Measurements from ENCODE around the gene PPP6R2. TPM values are rescaled to one million over a fixed set of nuclear protein-coding genes. Genes with fewer than 3 reads are reported as not detected.

The PPP6R2 gene
- total and polyA plus RNA-seq, 2 of the 4 experiments (the other 2 are of a cell fraction) = 49.2 to 51.6 TPM

GRCh38 chr22:50488886-50489285 is 145.8 kb downstream of the PPP6R2 start:
- POLR2A ChIA-PET (ENCODE audit: unreplicated experiment) = no interaction called here
- DNase-seq (no peak), ATAC-seq (ENCODE audit: low read depth) (no peak)
- Histone ChIP-seq H3K4me3 (ENCODE audit: insufficient read depth, low read depth, low read length) (no peak overlapping the region), H3K9me1 (ENCODE audit: insufficient read depth, low read length) (no peaks in the 10 kb centered on the region), H3K56ac (ENCODE audit: extremely low read depth, insufficient read depth, low read length) (no peak overlapping the region), H4K5ac (ENCODE audit: low read depth, low read length) (no peak overlapping the region), H3K79me1 (ENCODE audit: low read depth in 1 of 2, low read length in 2 of 2) (no peaks in the 10 kb centered on the region), H2BK5ac (ENCODE audit: low read depth, low read length, poor library complexity, severe bottlenecking) (no peak overlapping the region), H3K18ac (ENCODE audit: low read depth, low read length) (no peak overlapping the region), H2BK20ac (ENCODE audit: low read depth, low read length) (no peak overlapping the region), H3K27ac (ENCODE audit: insufficient read depth, low read length) (no peak overlapping the region), H2AFZ (replicated peaks; ENCODE audit: low read length, poor library complexity) (no peak overlapping the region), H4K8ac (ENCODE audit: low read depth in 2 of 2, low read length in 2 of 2) (no peak overlapping the region), H3K9me3 (ENCODE audit: control insufficient read depth, insufficient read depth, low read length) (no peaks in the 10 kb centered on the region), H3K14ac (replicated peaks; ENCODE audit: low read depth, low read length) (no peak overlapping the region), H3K4me1 (ENCODE audit: control insufficient read depth, insufficient read depth, low read length) (no peaks in the 10 kb centered on the region), H2AK9ac (replicated peaks; ENCODE audit: low read depth, low read length, poor library complexity) (no peak overlapping the region), H4K20me1 (ENCODE audit: insufficient read depth, low read length) (no peaks in the 10 kb centered on the region; the same call in 1 of the 2 replicates), H3K23ac (ENCODE audit: low read depth, low read length) (no peak overlapping the region), H3K27me3 (ENCODE audit: control insufficient read depth, insufficient read depth, low read length) (no peaks in the 10 kb centered on the region; the same call in 1 of the 2 replicates), H3K4ac (ENCODE audit: low read depth, low read length) (no peak overlapping the region), H4K91ac (ENCODE audit: insufficient read depth, low read depth, low read length) (no peak overlapping the region), H2BK120ac (ENCODE audit: low read depth, low read length) (no peak overlapping the region), H3K4me2 (ENCODE audit: low read depth, low read length) (no peak overlapping the region), H3K36me3 (ENCODE audit: control insufficient read depth, insufficient read depth, low read length) (no peaks in the 10 kb centered on the region), H3K9ac (ENCODE audit: low read depth, low read length) (no peak overlapping the region), H2BK15ac (ENCODE audit: low read depth, low read length) (no peak overlapping the region), H2AK5ac (ENCODE audit: low read depth, low read length) (no peak overlapping the region)
- intact Hi-C loops (cut with micrococcal nuclease) (no loop called here), in situ Hi-C loops (cut with MboI; ENCODE audit: low sequenced_read_pairs) (no loop called here), dilution Hi-C loops (cut with HindIII; ENCODE audit: low sequenced_read_pairs, unreplicated experiment) (no loop called here)
- no peak for TF ChIP-seq RCOR1 (IDR thresholded peaks at IDR 0.05; ENCODE audit: insufficient replicate concordance, low read length)
- no peak for TF ChIP-seq BHLHE40 (IDR thresholded peaks at IDR 0.05; ENCODE audit: low read depth, low read length)
- TF ChIP-seq POLR2A (IDR thresholded peaks at IDR 0.05; ENCODE audit: low read depth, low read length) = no peak
- TF ChIP-seq NFE2L2 (IDR thresholded peaks at IDR 0.05; ENCODE audit: low read depth, low read length) = no peak
- no peak for TF ChIP-seq CEBPB (IDR thresholded peaks at IDR 0.05; ENCODE audit: low read depth, low read length)
- TF ChIP-seq USF2 (IDR thresholded peaks at IDR 0.05; ENCODE audit: low read depth, low read length) = no peak
- TF ChIP-seq MAFK (IDR thresholded peaks at IDR 0.05; ENCODE audit: low read depth, low read length) = no peak
- TF ChIP-seq MAZ (IDR thresholded peaks at IDR 0.05; ENCODE audit: borderline replicate concordance, low read depth, low read length) = no peak
- TF ChIP-seq FOS (IDR thresholded peaks at IDR 0.05; ENCODE audit: low read depth, low read length) = no peak
- no peak for TF ChIP-seq CTCF (conservative IDR thresholded peaks at IDR 0.05; ENCODE audit: low read depth, low read length)
- no peak for TF ChIP-seq RAD21 (IDR thresholded peaks at IDR 0.05; ENCODE audit: low read length)
- TF ChIP-seq ELK1 (IDR thresholded peaks at IDR 0.05; ENCODE audit: borderline replicate concordance, low read depth, low read length) = no peak
- TF ChIP-seq MXI1 (IDR thresholded peaks at IDR 0.05; ENCODE audit: borderline replicate concordance, low read depth, low read length) = no peak
- TF ChIP-seq CHD1 (IDR thresholded peaks at IDR 0.05; ENCODE audit: low read depth, low read length) = no peak
- TF ChIP-seq RFX5 (IDR thresholded peaks at IDR 0.05; ENCODE audit: low read depth, low read length) = no peak
- TF ChIP-seq SMC3 (IDR thresholded peaks at IDR 0.05; ENCODE audit: low read depth, low read length) = no peak
- CTCF ChIA-PET = no interaction called here
- WGBS, 2 experiments (ENCODE audit: extremely low coverage in 2 of 2, insufficient read length in 1 of 2) = 41% methylated on average over 10 of the region's 19 CpGs; no CpG with 5 or more reads in 1 of the 2 experiments
- no TSS peak for BruUV-seq (replicated peaks)
